Activated CD4-positive, alpha-beta T cell treated with anti-CD3 and anti-CD28 coated beads for 4 hours (primary cell): ENCODE results near the gene EIPR1.
A peak's percentile ranks its signal among the peaks of the same experiment; 100 is the strongest.
"Not testable (repeated sequence)": the region's sequence is repeated elsewhere in the genome, so short reads cannot be mapped to it uniquely, and the experiment has no call there.

Source experiments
- DNase-seq, 2 donors: peaks; one replicate each; pipeline ENCODE4 v3.0.0-alpha.2; 2020

EIPR1 gene

GRCh38 chr2:3208179-3208578 is 169.4 kb downstream of the EIPR1 start:
- no peak for DNase-seq

DNA sequence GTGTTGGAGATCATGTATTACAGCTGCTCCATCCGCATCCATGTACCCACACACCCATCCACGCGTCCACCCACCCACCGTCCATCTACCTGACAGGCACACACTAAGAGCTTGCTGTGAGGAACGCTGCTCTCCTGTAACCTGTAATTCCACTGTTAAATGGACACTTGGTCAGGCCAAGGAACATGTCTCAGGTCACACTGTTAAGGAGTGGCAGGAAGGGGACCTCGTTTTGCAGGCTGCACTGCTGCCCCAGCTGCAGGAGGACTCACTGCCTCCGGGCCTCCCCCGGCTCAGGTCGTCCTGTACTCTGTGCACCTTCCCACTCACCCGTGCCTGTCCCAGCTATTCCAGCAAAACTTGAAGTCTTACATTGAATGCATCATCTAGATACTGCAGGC is 170.5 kb downstream of the EIPR1 start:
- no peak for DNase-seq

GRCh38 chr2:3205845-3206244 is 171.8 kb downstream of the EIPR1 start:
- no peak for DNase-seq

GRCh38 chr2:3204031-3204821 is 173.4 kb downstream of the EIPR1 start:
- DNase-seq: no peak

GRCh38 chr2:3203497-3204019 is 174.1 kb downstream of the EIPR1 start:
- no peak for DNase-seq

DNA sequence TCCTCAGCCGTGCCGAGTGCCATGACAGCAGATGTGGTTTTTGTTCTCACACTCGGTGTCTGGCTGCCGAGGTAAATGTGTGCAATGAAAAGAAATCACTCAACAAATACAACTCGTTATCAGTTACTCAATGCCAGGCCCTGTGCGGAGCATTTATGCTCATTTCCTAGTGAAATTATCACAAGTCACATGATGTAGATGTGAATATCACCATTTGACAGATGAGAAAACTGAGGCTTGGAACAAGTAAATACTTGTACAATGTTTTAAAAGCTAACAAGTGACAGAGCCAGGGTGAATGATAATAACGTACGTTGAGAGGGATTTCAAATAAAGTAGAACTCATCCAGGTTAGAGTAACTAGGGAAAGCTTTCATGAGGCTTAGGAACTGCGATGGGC is 174.7 kb downstream of the EIPR1 start:
- DNase-seq: no peak

DNA sequence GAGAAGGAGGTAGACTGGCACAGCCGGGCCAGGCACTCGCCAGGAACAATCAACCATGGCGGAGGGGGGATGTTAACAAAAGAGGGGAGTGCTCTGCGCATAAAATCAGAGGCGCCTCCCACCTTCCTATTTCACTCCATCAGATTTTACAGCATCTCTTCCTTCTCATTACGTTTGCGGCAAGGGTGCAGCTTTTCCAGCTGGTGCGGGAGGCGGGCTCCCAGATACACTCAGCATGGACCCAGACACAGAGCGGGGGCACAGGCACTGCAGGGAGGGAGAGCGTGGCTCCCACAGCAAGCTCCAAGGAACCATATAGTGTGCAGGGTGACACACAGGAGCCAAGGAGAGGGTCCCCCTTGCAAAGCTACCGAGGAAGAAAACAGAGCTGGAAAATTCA is 176.3 kb downstream of the EIPR1 start:
- DNase-seq: no peak

DNA sequence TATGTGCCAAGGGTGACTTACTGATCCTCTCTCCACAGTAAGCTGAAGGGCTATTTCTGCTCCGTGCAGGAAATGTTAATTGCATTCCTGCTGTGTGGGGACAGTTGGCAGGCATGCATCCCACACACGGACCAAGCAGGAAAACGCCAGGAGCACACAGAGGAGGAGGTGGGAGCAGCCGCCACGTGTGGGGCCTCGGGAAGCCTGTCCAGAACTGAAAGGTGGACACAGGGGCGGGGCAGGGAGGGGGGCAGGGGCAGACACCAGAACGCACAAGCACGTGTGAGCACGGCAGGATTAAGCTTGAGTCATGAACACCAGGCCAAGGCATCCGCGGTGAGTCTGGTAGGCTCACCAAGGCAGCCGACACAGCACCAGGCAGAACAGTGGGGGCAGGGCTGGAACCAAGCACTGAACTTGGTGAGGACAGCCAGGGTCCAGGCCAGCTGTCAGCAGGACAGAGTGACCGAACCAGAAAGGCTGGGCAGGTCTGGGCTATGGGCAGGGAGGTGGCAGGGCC is 177.1 kb downstream of the EIPR1 start:
- no peak for DNase-seq

DNA sequence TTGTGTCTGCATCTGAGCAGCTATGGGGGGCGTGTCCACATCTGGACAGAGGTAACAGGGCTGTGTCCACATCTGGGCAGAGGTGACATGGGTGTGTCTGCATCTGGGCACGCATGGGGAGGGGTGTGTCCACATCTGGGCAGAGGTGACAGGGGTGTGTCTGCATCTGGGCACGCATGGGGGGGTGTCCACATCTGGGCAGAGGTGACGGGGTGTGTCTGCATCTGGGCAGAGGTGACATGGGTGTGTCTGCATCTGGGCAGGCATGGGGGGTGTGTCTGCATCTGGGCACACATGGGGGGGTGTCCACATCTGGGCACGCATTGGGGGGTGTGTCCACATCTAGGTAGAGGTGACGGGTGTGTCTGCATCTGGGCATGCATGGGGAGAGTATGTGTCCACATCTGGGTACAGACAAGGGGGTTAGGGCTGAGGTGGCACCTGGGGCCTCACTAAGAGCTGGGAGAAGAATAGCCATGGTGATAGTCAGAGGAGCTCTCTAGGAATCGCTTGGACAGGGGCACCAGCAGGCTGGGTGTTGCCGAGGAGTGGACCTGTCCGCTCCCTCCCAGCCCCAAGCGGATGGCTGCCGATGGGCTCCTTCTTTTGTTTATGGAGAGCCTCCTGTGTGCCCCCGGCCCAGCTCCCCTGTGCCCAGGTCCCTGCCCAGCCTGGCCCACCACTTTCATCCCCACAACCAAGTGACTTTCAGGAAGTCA is 177.8 kb downstream of the EIPR1 start:
- no peak for DNase-seq

GRCh38 chr2:3198671-3199192 is 178.9 kb downstream of the EIPR1 start:
- DNase-seq: not testable (repeated sequence)

DNA sequence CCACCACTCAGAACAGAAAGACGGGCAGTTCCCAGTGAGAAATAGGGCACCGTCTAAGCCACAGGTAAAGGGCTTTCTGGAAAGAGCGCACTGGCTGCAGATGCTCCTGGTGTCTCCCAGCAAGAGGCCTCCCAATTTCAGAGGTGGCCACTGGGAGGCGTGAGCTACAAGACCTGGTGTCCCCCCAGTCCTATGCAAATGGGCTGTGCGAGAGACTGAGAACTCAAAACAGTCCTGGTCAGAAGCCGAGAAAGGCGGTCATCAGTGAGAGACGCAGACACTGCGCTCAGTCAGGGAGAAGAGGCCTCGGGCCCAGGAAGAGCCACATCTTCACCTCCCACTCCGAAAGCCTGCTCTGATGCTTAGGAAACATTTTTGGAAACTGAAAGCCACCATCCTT is 179.5 kb downstream of the EIPR1 start:
- DNase-seq: peak in 1 of 2 donors; percentile 11

DNA sequence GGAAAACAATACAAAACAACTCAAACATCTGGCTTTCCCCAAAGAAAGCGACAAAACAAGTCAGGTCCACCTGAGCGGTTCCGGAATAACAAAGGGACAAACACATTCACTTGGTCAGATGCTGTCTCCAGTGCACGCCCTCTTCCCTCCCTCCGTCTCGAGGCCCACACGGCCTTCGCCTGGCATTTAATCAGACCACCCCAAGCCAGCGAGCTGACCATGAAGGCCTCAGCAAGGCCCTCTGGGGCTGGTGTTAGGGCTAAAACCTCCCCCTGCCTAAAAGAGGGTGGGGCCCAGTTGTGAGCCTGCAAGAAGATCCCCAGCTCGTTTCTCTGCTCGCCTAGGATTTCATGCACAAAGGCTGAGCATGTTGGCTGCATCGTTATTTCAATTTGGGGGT is 180.3 kb downstream of the EIPR1 start:
- DNase-seq: no peak

DNA sequence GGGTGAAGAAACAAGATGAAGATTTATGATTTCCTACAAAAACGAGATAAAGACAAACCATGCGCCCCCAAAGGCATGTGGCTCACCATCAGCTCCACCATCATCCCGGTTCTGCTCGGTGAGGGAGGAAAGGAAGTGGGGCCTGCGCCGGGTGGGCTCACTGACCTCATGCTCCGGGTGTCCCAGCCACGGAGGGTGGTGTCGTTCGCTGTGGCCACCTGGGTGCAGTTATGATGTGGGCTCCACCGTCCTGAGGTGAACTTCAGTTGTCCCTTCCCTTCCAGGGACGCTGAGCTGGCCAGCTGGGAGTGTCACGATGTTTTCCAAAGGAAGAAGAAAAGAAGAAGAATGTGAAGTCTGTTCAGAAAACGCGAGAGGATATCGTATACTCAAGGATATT is 180.9 kb downstream of the EIPR1 start:
- DNase-seq: no peak

GRCh38 chr2:3195641-3196476 is 181.8 kb downstream of the EIPR1 start:
- DNase-seq: no peak

DNA sequence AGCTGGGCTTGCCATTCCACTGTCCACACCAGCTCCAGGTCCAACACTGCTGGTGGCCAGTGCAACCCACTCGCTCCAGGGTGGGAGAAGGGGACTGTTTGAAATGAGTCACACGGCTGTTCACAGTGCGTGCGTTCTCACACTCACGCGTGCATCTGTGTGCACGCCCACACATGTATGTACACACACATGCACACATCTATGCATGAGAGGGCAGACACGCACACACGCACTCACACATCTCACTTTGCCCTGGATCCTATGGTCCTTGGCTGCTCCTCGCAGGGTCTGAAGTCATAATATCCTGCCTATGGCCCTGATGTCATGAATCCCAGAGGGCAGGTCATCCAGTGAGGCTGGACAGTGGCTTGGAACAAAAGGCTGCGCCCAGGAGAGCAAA is 182.8 kb downstream of the EIPR1 start:
- no peak for DNase-seq

GRCh38 chr2:3193443-3194330 is 183.9 kb downstream of the EIPR1 start:
- no peak for DNase-seq

DNA sequence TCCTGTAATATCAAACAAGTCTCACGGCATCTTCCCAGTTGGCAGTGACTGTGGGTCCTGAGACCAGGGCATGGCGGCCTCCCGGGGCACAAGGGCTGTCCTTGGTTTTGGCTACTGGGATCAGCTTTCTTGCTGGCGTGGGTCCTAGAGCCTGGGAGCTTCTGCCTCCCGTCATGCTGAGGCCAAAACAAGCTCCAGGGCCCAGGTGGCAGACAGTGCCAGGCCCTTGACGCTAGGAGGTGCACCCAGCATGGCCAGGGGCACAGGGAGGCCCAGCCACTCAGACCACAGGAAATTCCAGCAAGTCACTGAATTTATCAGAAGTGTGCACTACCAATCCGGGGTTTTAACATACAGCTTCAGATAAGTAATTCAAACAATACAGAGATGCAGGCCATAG is 184.7 kb downstream of the EIPR1 start:
- no peak for DNase-seq

- DNase-seq: no peak
Observed at GRCh38 chr2:3192281-3192818, 185.3 kb downstream of the EIPR1 start.

DNA sequence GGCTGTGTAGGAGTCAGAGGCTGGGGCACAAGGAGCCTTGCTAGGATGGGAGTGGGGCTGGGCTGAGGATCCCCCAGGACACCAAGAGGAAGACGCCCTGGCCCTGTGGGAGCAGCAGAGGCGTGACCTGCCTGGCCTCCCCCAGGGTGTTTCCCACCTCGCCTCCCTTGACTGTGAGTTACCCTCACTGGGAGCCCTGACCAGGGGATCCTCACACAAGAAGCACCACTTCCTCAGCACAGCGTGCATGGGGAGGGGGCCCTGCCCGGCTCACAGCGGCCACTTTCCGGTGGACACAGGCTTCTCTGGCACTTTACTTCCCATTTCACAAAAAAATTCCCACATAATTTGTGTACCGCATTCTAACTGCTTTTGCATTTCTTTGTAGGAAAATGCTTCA is 187.7 kb downstream of the EIPR1 start:
- DNase-seq: no peak

DNA sequence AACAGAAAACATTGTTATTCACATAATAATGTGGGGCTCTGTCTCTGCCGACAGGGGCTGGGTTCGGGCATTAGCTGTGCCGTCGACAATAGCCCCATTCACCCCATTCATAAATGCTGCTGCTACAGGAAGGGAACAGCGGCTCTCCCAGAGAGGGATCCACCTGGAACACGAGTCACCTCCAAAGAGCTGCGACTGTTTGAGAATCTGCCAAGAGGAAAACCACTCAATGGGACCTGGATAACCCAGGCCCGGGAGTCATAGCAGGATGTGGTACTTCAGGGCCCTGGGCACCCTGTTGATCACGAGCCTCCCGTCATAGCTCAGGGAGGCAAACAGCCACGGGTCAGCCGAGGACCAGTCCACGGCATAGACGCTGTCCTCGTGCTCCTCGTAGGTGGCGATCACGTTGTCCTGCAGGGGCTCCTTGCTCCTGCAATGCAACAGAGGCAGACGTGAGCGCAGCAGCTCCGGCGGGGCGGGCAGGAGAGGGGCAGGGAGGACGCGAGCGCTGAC is 188.5 kb downstream of the EIPR1 start:
- no peak for DNase-seq

DNA sequence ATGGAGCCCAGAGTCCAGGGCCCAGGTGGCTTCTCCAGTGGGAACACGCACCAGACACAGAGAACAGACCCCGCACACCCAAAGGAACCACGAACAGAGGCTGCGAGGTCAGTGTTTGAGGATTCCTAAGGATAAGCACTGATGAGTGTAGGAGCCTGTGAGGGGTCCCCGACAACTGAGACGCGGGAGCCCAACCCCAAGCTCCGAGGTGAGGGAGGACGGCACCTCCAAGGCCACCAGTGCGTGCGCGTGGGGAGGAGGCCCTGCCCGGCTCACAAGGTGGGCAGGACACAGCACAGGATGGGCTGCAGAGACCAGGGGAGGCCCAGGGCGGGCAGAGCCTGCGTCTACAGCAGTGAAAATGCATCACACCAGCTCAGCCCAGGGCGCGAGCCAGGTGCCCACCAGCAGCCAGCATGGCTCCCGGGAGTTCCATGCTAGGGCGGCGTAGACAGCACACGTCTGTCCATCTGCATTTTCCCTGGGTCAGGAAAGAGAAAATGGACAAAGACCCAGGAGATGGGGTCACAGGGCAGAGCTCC is 189.1 kb downstream of the EIPR1 start:
- DNase-seq: no peak
